ENCODE results near the gene UBL7. TPM values are rescaled to one million over a fixed set of nuclear protein-coding genes. Genes with fewer than 3 reads are reported as not detected.

Gene UBL7
- total RNA-seq, 1 donor from 2014 or later, result 57.0 TPM

- Mint-ChIP-seq H3K27ac (no peak overlapping the region), H3K36me3 (peaks cover 8% of the 10 kb centered on the region), H3K9me3 (no peaks in the 10 kb centered on the region), H3K4me1 (ENCODE audit: unreplicated experiment) (no peaks in the 10 kb centered on the region), H3K4me3 (no peak overlapping the region), H3K27me3 (no peaks in the 10 kb centered on the region)
- DNase-seq (ENCODE audit: extremely low spot score, unreplicated experiment), result no peak
- TF ChIP-seq CTCF (conservative IDR thresholded peaks at IDR 0.05), result no peak
Measured at GRCh38 chr15:74502301-74502700, 41.3 kb upstream of the UBL7 start.

GRCh38 chr15:74500401-74500800 is 39.4 kb upstream of the UBL7 start:
- DNase-seq (ENCODE audit: extremely low spot score, unreplicated experiment), result no peak
- Mint-ChIP-seq H3K27ac (no peak overlapping the region), H3K4me1 (ENCODE audit: unreplicated experiment) (no peaks in the 10 kb centered on the region)

GRCh38 chr15:74499366-74499765 is 38.4 kb upstream of the UBL7 start:
- Mint-ChIP-seq H3K9me3 (no peaks in the 10 kb centered on the region), H3K36me3 (peaks cover 8% of the 10 kb centered on the region), H3K4me1 (ENCODE audit: unreplicated experiment) (no peaks in the 10 kb centered on the region), H3K27ac (no peak overlapping the region), H3K27me3 (no peaks in the 10 kb centered on the region), H3K4me3 (no peak overlapping the region)
- no peak for TF ChIP-seq CTCF (conservative IDR thresholded peaks at IDR 0.05)
- no peak for DNase-seq (ENCODE audit: extremely low spot score, unreplicated experiment)

More at GRCh38 chr15:74500401-74500800, 39.4 kb upstream of the UBL7 start:
- no peaks in the 10 kb centered on the region for H3K27me3 Mint-ChIP-seq
- no peak overlapping the region for H3K4me3 Mint-ChIP-seq
- no peak for TF ChIP-seq CTCF (conservative IDR thresholded peaks at IDR 0.05)
- peaks cover 8% of the 10 kb centered on the region for H3K36me3 Mint-ChIP-seq
- H3K9me3 Mint-ChIP-seq, result no peaks in the 10 kb centered on the region

- no peak overlapping the region for H3K4me3 Mint-ChIP-seq
- H3K9me3 Mint-ChIP-seq, result no peaks in the 10 kb centered on the region
- no peaks in the 10 kb centered on the region for H3K27me3 Mint-ChIP-seq
- peaks cover 2% of the 10 kb centered on the region for H3K36me3 Mint-ChIP-seq
- TF ChIP-seq CTCF (conservative IDR thresholded peaks at IDR 0.05), result no peak
- H3K27ac Mint-ChIP-seq, result no peak overlapping the region
- no peak for DNase-seq (ENCODE audit: extremely low spot score, unreplicated experiment)
- H3K4me1 Mint-ChIP-seq (ENCODE audit: unreplicated experiment), result no peaks in the 10 kb centered on the region
Measured at GRCh38 chr15:74497584-74497983, 36.6 kb upstream of the UBL7 start.

- no peaks in the 10 kb centered on the region for H3K27me3 Mint-ChIP-seq
- H3K4me1 Mint-ChIP-seq (ENCODE audit: unreplicated experiment), result no peaks in the 10 kb centered on the region
- peaks cover 3% of the 10 kb centered on the region for H3K36me3 Mint-ChIP-seq
- no peak for DNase-seq (ENCODE audit: extremely low spot score, unreplicated experiment)
- H3K9me3 Mint-ChIP-seq, result no peaks in the 10 kb centered on the region
- no peak overlapping the region for H3K27ac Mint-ChIP-seq
- TF ChIP-seq CTCF (conservative IDR thresholded peaks at IDR 0.05), result no peak
- no peak overlapping the region for H3K4me3 Mint-ChIP-seq
Measured at GRCh38 chr15:74496648-74497047, 35.7 kb upstream of the UBL7 start.

- Mint-ChIP-seq H3K27ac (no peak overlapping the region), H3K27me3 (no peaks in the 10 kb centered on the region), H3K4me3 (no peak overlapping the region), H3K9me3 (no peaks in the 10 kb centered on the region), H3K36me3 (peaks cover 4% of the 10 kb centered on the region), H3K4me1 (ENCODE audit: unreplicated experiment) (no peaks in the 10 kb centered on the region)
- no peak for TF ChIP-seq CTCF (conservative IDR thresholded peaks at IDR 0.05)
- DNase-seq (ENCODE audit: extremely low spot score, unreplicated experiment), result no peak
Measured at GRCh38 chr15:74490339-74490689, 29.4 kb upstream of the UBL7 start.
